ENCODE measurements around the gene LGALS7B.
"Not testable (repeated sequence)": the region's sequence is repeated elsewhere in the genome, so short reads cannot be mapped to it uniquely, and the experiment has no call there.

Gene LGALS7B

DNA sequence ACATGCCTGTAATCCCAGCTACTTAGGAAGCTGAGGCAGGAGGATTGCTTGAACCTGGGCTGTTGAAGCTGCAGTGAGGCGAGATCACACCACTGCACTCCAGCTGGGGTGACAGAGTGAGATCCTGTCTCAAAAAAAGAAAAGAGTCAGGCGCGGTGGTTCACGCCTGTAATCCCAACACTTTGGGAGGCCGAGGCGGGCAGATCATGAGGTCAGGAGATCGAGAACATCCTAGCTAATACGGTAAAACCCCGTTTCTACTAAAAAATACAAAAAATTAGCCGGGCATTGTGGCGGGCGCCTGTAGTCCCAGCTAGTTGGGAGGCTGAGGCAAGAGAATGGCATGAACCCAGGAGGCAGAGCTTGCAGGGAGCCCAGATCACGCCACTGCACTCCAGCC is 6.8 kb upstream of the LGALS7B start:
- H3K4me3 Mint-ChIP-seq; H3K4me1 Mint-ChIP-seq; H3K27ac Mint-ChIP-seq; H3K9me3 Mint-ChIP-seq; H3K36me3 Mint-ChIP-seq; ATAC-seq; DNase-seq (ENCODE audit: low spot score in 2 of 2): not testable (repeated sequence)

DNA sequence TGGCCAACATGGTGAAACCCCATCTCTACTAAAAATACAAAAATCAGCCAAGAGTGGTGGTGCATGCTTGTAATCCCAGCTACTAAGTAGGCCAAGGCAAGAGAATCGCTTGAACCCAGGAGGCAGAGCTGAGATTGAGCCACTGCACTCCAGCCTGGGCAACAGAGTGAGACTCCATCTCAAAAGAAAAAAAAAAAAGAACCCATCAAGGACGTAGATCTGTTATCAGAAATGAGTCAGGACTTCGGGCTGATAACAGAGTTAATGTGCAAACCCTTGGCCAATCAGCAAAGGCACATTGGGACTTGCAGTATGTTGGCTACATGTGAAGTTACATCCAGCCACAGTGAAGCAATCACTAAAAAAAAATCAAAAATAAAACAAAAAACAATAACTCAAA is 4.8 kb upstream of the LGALS7B start:
- Mint-ChIP-seq H3K4me3 (no peak overlapping the region), H3K36me3 (no peaks in the 10 kb centered on the region), H3K9me3 (no peaks in the 10 kb centered on the region), H3K27ac (no peak overlapping the region), H3K4me1 (no peaks in the 10 kb centered on the region)
- no peak for ATAC-seq
- DNase-seq (ENCODE audit: low spot score in 2 of 2): no peak

DNA sequence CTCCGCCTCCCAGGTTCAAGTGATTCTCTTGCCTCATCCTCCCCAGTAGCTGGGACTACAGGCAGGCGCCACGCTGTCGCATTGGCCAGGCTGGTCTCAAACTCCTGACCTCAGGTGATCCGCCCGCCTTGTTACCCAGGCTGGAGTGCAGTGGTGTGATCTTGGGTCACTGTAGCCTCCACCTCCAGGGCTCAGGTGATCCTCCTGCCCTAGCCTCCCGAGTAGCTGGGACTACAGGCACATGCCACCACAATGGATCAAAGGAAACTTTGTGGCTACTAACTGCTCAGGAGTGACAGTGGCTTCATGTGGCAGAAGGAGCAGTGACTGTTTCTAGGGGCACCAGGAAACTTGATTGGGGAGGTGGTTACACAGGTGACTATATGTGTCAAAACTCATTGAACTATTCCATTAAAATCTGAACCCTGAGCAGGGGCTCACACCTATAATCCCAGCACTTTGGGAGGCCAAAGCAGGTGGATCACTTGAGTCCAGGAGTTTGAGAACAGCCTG is 3.8 kb upstream of the LGALS7B start:
- Mint-ChIP-seq H3K9me3 (no peaks in the 10 kb centered on the region), H3K36me3 (no peaks in the 10 kb centered on the region), H3K27ac (peak overlapping the region; percentile 70), H3K4me1 (no peaks in the 10 kb centered on the region), H3K4me3 (no peak overlapping the region)
- no peak for ATAC-seq
- DNase-seq (ENCODE audit: low spot score in 2 of 2): no peak

DNA sequence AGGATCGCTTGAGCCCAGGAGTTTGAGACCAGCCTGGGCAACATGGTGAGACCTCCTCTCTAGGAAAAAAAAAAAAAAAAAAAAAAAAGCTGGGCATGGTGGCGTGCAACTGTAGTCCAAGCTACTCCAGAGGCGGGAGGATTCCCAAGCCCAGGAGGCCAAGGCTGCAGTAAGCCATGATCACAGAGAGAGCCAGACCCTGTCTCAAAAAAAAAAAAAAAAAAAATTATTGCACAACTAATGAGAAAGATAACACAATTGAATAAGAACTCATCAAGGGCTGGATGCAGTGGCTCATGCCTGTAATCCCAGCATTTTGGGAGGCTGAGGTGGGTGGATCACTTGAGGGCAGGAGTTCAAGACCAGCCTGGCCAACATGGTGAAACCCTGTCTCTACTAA is 2.9 kb upstream of the LGALS7B start:
- DNase-seq (ENCODE audit: low spot score in 2 of 2); H3K36me3 Mint-ChIP-seq; ATAC-seq; H3K4me3 Mint-ChIP-seq; H3K9me3 Mint-ChIP-seq; H3K4me1 Mint-ChIP-seq: not testable (repeated sequence)
- peak overlapping the region; percentile 70 for H3K27ac Mint-ChIP-seq

DNA sequence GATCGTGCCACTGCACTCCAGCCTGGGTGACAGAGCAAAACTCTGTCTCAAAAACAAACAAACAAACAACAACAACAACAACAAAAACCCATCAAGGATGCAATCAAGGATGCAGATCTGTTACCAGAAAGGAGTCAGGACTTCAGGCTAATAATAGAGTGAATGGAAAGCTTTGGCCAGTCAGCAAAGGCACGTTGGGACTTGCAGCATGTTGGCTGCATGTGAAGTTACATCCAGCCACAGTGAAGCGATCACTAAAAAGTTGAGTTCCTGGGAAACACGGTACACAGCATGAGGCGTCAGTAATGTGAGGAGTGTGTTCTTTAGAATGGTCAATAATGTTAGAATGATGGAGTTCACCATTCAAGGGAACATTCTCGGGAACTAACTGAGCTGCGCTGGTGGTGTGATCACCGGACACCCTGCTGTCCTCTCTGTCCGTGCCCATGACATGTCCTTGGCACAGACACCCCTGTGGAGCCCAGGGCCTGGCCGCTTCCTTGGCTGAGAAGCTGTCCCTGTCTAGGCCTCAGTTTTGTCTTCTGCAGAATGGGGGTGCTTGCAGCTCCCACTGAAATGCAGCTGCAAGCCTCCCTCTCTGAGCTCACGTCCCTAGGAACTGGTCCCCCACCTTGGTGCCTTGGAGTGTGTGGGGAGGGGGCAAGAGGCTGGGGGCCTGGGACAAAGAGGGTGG is 2.3 kb upstream of the LGALS7B start:
- ATAC-seq: no peak
- no peak overlapping the region for H3K4me3 Mint-ChIP-seq
- no peaks in the 10 kb centered on the region for H3K4me1 Mint-ChIP-seq
- no peak for DNase-seq (ENCODE audit: low spot score in 2 of 2)
- H3K36me3 Mint-ChIP-seq: no peaks in the 10 kb centered on the region
- H3K27ac Mint-ChIP-seq: peak overlapping the region; percentile 43
- H3K9me3 Mint-ChIP-seq: no peaks in the 10 kb centered on the region

DNA sequence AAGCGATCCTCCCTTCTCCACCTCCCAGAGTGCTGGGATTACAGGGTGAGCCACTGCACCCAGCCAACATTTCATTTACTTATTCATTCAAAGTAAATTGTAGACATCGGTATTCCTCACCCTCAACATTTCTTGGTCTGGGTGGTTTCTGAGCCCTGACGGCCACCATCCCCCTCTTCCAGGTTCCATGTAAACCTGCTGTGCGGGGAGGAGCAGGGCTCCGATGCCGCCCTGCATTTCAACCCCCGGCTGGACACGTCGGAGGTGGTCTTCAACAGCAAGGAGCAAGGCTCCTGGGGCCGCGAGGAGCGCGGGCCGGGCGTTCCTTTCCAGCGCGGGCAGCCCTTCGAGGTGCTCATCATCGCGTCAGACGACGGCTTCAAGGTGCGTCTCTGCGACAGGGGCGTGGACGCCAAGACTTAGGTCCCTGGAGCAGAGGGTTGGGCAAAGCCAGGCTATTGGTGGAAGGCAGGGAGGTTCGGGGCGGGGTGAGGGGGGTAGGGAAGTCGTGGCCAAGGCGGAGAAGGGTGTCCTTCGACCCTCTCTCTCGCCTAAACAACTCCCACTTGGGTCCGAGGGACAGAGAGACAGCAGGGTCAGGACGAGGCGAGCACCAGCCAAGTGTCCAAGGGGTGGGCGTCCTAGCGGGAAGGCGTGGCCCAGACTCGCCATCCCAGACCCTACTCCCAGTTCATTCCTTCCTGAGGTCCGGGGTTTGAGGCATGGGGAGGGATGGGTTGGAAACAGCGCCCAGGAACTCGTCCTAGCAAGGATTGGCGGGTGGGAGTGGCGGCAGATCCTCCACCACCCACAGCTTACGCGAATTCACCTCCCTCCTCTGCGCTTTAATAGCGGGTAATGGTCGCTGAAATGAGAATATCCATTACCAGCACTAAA is 1.8 kb downstream of the LGALS7B start:
- H3K4me3 Mint-ChIP-seq; ATAC-seq; H3K36me3 Mint-ChIP-seq; DNase-seq (ENCODE audit: low spot score in 2 of 2); H3K27ac Mint-ChIP-seq; H3K9me3 Mint-ChIP-seq; H3K4me1 Mint-ChIP-seq: not testable (repeated sequence)

DNA sequence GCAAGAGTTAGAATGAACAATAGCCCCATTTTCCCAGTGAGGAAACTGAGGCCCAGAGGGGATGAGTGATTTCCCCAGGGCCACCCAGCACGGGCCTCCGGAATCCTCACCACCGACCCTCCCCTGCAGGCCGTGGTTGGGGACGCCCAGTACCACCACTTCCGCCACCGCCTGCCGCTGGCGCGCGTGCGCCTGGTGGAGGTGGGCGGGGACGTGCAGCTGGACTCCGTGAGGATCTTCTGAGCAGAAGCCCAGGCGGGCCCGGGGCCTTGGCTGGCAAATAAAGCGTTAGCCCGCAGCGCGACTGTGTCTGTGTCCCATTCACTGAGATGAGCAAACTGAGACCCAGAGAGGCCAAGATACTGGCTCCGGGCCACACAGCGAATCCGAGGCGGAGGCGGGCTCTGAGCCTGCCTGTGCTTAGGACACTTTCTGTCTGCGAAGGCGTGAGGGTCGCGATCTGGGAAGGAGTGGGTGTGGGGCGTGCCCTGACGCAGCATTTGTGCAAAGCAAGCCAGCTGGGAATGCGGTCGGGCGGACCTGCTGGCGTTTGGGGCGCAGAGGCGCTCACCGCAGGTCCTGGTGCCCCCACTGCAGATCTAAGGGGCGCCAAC is 2.6 kb downstream of the LGALS7B start:
- not testable (repeated sequence) for H3K27ac Mint-ChIP-seq; H3K9me3 Mint-ChIP-seq; H3K36me3 Mint-ChIP-seq; H3K4me3 Mint-ChIP-seq; DNase-seq (ENCODE audit: low spot score in 2 of 2); H3K4me1 Mint-ChIP-seq
- peak; percentile 96 for ATAC-seq

DNA sequence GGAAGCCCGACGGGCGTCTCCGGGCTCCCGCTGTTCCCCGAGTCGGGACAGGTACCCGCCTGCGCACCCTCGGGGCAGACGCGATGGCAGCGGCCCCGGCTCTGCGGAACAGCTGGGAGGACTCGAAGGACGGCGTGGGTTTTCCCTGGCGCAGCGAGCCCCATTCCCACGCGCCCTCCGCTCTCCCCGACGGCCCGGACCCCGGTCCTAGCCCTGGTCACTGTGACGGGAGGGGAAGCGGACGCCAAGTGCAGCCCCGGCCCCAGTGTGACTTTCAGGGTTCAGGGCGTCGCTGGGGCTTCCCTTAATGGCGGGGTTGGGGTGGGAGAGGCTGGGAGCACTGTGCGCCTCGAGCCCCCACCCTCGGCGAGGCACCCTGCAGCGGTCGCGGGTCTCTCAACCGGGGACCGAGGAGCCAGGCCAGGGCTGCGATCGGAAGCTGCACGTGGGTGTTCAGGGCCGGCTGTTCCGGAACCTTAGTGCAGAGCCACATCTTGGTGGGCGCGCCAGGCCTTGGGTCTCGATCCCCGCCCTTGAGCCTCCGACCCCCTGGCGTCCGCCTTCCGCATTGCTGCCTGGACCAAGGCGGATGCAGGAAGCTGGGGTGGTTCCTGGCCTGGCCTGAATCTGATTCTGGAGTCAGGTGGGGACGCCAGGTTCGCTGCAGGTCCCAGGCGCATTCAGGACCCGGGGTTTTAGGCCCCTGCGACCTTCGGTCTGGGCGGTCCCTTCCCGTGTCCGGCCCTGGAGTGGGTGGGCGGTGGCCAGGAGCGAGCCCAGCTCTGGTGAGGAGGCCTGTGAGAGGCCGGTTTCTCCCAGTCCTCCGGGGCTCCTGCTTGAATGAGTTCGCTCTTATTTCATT is 3.5 kb downstream of the LGALS7B start:
- H3K36me3 Mint-ChIP-seq: no peaks in the 10 kb centered on the region
- H3K9me3 Mint-ChIP-seq: no peaks in the 10 kb centered on the region
- peaks cover 10% of the 10 kb centered on the region for H3K4me1 Mint-ChIP-seq
- peak overlapping the region; percentile 43 for H3K4me3 Mint-ChIP-seq
- no peak overlapping the region for H3K27ac Mint-ChIP-seq
- DNase-seq (ENCODE audit: low spot score in 2 of 2): peak in 1 of 2 donors; percentile 59
- peak; percentile 7 for ATAC-seq

DNA sequence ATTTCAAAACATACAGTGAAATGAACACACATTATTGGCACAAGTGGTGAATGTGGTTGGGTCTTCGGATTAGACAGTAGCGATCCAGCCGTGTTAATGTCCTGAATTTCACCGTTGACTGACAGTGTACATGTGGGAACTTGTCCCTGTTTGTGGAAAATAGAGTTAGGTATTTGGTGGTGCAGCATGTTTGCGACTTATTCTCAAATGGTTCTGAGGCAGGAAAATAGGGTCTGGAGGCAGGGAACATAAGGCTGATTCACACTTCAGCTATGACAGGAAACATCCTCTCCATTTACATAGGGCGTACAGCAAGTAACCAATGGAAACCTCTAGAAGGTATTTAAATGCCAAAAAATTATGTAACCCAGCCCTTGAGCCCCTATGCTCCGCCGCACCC is 4.2 kb downstream of the LGALS7B start:
- Mint-ChIP-seq H3K27ac (no peak overlapping the region), H3K4me3 (peak overlapping the region; percentile 43), H3K36me3 (no peaks in the 10 kb centered on the region), H3K9me3 (no peaks in the 10 kb centered on the region), H3K4me1 (peaks cover 10% of the 10 kb centered on the region)
- DNase-seq (ENCODE audit: low spot score in 2 of 2) (no peak), ATAC-seq (no peak)

DNA sequence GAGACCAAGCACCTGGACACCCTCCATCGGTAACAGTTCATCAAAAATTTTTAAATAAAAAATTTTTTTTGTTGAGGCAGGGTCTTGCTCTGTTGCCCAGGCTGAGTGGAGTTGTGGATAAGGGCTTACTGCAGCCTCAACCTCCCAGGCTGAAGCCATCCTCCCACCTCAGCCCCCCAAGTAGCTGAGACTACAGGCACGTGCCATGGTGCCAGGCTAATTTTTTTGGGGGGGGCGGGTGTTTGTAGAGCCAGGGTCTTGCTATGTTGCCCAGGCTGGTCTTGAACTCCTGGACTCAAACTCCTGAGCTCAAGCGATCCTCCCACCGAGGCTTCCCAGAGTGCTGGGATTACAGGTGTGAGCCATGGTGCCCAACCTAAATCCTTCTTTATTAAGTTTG is 4.7 kb downstream of the LGALS7B start:
- Mint-ChIP-seq H3K27ac (no peak overlapping the region), H3K36me3 (no peaks in the 10 kb centered on the region), H3K4me1 (peaks cover 10% of the 10 kb centered on the region), H3K4me3 (peak overlapping the region; percentile 43), H3K9me3 (no peaks in the 10 kb centered on the region)
- DNase-seq (ENCODE audit: low spot score in 2 of 2): no peak
- ATAC-seq: no peak

DNA sequence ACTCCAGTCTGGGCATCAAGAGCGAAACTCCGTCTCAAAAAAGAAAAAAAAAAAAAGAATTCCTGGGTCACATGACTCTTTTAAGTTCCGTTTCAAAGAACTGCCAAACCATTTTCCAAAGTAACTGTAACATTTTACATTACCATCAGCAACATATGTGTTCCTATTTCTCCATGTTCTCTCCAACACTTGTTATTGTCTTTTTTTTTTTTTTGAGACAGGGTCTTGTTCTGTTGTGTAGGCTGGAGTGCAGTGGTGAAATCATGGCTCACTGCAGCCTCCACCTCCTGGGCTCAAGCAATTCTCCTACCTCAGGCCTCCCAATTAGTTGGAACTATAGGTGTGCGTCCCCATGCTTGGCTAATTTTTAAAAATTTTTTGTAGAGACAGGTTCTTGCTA is 6.5 kb downstream of the LGALS7B start:
- Mint-ChIP-seq H3K4me3 (no peak overlapping the region), H3K36me3 (no peaks in the 10 kb centered on the region), H3K4me1 (peaks cover 10% of the 10 kb centered on the region), H3K9me3 (no peaks in the 10 kb centered on the region), H3K27ac (no peak overlapping the region)
- DNase-seq (ENCODE audit: low spot score in 2 of 2): no peak
- no peak for ATAC-seq

DNA sequence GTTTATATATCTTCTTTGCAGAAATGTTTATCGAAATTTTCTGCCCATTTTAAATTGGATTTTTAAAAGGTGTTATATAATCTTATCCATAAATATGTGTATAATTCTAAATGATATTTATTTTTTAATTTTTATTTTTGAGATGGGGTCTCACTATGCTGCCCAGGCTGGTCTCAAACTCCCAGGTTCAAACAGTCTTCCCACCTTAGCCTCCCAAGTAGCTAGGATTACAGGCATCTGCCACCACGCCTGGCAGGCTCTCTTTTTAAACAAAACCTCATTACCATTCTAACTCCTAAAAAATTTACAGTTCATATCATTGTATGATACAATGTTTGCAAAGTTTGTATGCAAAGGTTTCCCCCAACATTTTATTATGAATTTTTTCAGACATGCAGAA is 7.2 kb downstream of the LGALS7B start:
- Mint-ChIP-seq H3K9me3 (no peaks in the 10 kb centered on the region), H3K36me3 (no peaks in the 10 kb centered on the region), H3K4me3 (no peak overlapping the region), H3K27ac (no peak overlapping the region), H3K4me1 (peaks cover 10% of the 10 kb centered on the region)
- ATAC-seq (no peak), DNase-seq (ENCODE audit: low spot score in 2 of 2) (no peak)

DNA sequence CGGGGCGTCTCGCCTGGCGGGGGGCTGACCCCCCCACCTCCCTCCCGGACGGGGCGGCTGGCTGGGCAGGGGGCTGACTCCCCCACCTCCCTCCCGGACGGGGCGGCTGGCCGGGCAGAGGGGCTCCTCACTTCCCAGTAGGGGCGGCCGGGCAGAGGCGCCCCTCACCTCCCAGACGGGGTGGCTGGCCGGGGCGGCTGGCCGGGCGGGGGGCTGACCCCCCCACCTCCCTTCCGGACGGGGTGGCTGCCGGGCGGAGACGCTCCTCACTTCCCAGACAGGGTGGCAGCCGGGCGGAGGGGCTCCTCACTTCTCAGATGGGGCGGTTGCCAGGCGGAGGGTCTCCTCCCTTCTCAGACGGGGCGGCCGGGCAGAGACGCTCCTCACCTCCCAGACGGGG is 8.8 kb downstream of the LGALS7B start:
- DNase-seq (ENCODE audit: low spot score in 2 of 2); ATAC-seq; H3K27ac Mint-ChIP-seq; H3K4me1 Mint-ChIP-seq; H3K36me3 Mint-ChIP-seq; H3K9me3 Mint-ChIP-seq; H3K4me3 Mint-ChIP-seq: not testable (repeated sequence)

DNA sequence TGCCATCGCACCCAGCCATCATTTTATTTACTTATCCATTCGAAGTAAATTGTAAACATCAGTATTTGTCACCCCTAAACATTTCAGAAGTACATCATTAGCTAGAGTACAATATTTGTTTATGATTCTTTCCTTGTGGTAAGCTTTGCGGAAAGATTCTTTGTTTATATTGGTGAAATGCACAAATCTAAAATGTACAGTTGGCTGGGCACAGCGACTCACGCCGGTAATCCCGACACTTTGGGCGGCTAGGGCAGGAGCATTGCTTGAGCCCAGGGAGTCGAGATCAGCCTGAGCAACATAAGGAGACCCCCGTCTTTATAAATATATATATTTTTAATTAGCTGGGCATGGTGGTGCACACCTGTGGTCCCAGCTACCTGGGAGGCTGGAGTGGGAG is 10.1 kb downstream of the LGALS7B start:
- no peak for ATAC-seq
- H3K9me3 Mint-ChIP-seq: no peaks in the 10 kb centered on the region
- DNase-seq (ENCODE audit: low spot score in 2 of 2): no peak
- H3K36me3 Mint-ChIP-seq: no peaks in the 10 kb centered on the region
- H3K27ac Mint-ChIP-seq: no peak overlapping the region
- no peak overlapping the region for H3K4me3 Mint-ChIP-seq
- H3K4me1 Mint-ChIP-seq: no peaks in the 10 kb centered on the region
